COLO668 (cell line): ENCODE data around the gene PRLR.

Source experiments
- DNase-seq: peaks from one replicate; lab custom pipeline; 2025; ENCODE audit not compliant: unreplicated experiment; lab: John Stamatoyannopoulos, UW

Gene PRLR

GRCh38 chr5:35236770-35237169 lies 6.5 kb upstream of the PRLR start:
- DNase-seq = no peak

- DNase-seq = no peak
These were observed 3.3 kb upstream of the PRLR start for GRCh38 chr5:35233601-35234000.

GRCh38 chr5:35233121-35233520 lies 2.8 kb upstream of the PRLR start:
- DNase-seq = peak; percentile 41

DNA sequence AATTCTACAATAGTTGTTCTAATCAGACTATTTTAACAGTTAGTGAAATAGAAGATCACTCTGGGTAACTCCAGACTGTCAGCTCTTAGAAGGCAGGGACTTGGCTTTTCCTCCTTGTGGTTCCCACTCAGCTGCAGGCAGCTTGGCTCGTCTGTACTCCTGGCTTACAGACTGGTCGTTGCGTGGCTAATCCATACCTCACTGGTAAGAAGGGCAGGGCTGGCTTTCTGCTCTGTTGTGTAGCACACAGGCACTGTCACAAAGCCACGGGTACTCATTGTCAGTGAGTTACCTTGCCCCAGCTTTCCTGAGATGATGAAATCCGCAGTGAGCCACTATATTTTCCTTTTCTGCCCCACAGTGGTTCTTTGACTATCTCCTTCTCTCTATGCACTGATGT lies 1.8 kb upstream of the PRLR start:
- DNase-seq = peak; percentile 39

- DNase-seq = peak; percentile 74
These were observed 930 bp downstream of the PRLR start for GRCh38 chr5:35229076-35230037.

GRCh38 chr5:35228310-35228709 lies 2.0 kb downstream of the PRLR start:
- no peak for DNase-seq

DNA sequence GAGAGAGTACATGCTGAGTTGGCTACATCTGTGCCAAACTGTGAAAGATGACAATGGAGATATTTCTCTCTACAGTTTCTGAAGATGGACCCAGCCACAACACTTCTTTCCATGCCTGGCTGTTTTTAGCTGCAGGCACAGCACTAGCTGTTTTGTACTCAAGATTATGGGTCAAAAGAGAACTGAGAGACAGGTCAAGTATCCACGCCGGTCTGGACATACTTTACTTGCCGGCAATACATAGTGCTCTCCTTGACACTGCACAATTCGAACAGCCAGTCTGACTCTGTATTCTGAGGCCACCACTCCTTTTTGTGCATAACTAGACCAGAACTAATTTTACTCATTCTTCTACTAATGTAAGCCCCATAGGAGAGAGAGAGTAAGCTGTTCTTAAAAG lies 2.6 kb downstream of the PRLR start:
- no peak for DNase-seq

- no peak for DNase-seq
These were observed 6.4 kb downstream of the PRLR start for GRCh38 chr5:35223787-35224395.

DNA sequence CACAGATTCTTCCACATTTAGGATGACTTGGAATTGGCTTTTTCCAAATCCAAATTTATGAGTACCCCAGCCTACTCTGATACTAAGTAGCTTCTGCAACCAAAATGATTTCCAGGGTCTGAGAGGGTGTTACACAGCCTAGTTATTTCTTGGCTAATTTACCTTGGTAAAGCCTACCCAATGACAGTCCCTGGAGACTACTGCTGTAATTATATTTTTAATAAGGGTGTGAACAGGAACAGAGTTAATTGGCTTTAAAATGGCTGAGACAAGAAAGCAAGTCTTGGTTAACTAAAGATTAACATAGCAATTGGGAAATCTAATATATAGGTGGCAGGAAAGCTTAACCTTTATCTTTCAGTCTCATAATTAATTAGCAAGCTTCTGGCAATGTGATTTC lies 9.3 kb downstream of the PRLR start:
- DNase-seq = no peak

- no peak for DNase-seq
These were observed 11.3 kb downstream of the PRLR start for GRCh38 chr5:35218981-35219380.

GRCh38 chr5:35214051-35214450 lies 16.2 kb downstream of the PRLR start:
- no peak for DNase-seq

DNA sequence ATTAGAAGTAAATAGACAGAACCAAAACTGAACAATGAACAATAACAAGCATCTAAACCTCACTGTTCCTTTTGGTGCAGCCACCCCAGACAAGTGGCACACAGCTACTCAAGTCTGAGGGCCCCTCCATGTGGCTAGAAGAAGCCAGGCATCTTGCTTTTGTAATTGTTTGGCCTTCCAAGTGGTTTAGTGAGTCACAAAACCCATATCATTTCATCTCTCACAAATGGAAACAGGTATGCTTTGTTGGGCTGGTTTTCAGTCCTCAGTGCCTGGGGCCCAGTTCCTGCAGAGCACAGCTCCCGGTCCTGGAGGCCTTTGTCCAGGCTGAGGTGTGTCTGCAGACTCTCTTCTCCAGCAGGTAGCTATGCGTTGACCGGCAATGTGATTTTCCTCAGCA lies 16.7 kb downstream of the PRLR start:
- DNase-seq = no peak

DNA sequence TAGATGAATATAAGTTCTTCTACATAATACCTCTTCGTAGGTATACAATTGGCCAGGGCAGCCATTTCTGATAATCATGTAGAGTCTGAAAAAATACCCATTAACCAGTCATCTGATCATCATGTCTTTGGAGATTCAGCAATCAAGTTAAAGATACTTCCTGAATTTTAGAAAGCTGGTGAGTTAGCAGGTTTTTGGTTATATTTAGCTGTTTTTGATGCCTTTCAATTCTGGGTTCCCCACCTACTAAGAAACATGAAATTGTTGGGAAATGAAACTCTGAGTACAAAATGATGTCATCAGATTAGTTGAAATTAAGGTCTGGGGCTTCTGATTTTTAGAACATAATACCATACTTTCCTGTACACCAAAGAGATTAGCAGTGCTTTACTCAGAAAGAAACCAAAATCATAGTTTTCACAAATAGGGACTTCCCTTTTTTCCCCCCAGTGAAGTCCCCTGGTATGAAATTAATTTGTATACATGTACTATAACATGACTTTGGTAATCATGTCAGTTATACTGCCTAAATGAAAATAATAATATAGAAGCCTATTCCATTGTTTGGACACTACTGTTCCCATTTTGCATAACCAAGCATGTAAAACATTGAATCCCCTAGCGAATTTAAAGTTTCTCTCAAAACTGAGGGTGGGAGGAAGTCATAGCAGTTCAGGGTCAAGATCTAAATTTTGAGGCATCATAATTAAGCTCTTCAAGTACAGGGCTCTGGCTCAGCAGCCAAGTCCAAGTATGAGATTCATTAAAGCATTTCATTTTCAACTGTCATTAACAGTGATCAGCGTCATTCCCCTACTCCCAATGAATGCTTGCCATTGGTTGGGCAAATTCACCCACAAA lies 17.9 kb downstream of the PRLR start:
- DNase-seq = no peak

GRCh38 chr5:35209862-35210261 lies 20.4 kb downstream of the PRLR start:
- DNase-seq = no peak

- DNase-seq = no peak
These were observed 24.7 kb downstream of the PRLR start for GRCh38 chr5:35205606-35206005.

DNA sequence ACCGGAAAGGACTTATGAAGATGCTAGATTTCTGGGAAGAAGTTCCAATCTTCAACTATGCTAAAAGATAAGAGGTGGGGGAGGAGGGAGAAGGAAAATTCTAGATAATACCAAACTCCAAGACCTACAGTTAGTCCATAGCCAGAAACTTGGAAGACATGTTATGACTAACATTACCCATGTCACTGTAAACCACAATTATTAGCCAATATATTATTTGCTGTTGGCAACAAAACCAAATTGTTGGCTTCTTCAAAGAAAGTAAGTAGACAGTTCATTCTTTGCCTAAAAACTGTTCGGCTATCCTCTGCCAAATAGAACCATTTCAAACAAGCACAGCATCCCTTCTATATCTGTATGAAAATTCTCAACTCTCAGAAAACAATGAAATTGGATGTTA lies 25.1 kb downstream of the PRLR start:
- DNase-seq = no peak

DNA sequence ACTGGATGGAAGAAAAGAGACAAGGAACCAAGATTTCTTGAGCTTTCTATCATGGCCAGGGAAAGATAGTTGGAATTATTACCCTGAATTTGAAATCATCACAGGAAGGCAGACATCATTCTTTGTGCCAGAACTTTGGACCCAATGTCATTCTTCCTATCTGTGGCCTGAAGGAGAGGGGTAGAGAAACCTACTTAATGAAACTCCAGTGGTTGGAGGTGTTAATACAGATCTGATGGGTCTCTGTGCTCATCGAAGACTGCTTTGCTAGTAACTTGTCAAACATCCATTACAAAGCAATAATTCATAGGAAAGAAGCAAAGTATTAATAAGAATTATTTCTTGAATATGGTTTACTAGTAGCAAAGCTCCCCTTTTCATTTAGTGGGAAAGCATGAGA lies 26.9 kb downstream of the PRLR start:
- no peak for DNase-seq

GRCh38 chr5:35202319-35203111 lies 27.8 kb downstream of the PRLR start:
- peak; percentile 43 for DNase-seq

DNA sequence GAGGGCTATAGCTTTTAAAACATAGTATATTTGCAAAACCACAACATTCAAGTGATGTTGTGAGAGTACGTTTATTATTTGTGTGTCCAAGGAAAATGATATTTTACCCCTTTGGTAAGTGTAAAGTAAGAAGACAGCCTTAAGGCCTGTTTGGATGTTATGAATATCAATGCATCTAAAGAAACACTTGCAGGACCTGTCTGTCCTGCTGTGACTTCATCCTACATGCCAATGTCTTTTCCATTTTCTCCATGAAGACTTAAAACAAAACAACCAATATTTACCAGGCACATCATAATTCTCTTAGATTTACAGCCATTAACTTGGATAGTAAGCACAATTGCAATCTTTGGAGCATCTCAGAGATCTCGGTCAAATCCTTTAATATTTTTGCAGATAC lies 29.0 kb downstream of the PRLR start:
- DNase-seq = no peak

DNA sequence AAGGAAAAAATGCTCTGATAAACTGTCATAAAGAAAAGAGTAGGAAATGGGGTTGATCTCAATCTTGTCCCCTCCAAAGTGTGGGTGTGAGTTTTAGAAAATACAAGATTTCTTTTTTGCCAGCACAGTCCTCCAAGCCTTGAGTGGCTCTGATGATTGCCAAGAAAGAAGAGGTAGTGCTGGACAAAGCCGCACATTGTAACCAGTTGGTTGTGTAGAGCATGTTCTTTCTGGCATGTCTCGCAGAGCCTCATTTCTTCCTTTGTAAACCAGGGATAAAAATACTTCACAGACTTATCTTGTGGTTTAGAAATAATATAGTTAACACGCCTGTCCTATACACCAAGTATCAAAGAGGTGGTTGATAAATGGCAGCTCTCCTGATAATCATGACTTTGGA lies 30.4 kb downstream of the PRLR start:
- no peak for DNase-seq

DNA sequence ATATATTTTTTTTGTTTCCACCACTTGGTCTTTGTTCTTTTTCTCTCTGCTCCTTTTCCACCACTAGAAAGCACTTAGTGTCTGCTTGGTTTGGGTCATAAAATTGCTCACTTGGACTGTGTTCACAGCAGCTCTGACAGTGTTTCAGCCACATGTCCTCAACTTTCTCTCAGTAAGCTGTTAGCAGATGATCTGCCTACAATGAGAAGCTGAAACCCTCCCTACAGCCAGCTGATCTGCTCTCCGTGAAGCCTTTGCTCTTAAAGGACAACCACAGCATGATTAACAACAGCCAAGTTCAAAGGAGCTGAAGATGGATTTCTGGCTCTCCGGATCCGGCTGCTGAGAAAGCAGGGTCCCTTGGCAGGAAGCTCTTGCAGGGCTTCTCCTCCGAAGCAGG lies 31.6 kb downstream of the PRLR start:
- no peak for DNase-seq
